ENCODE measurements around the gene SNX33. TPM values are rescaled to one million over a fixed set of nuclear protein-coding genes. Genes with fewer than 3 reads are reported as not detected.
"Not testable (repeated sequence)": the region's sequence is repeated elsewhere in the genome, so short reads cannot be mapped to it uniquely, and the experiment has no call there.

SNX33 gene
- total RNA-seq, 1 donor from 2014 or later: 11.8 TPM

DNA sequence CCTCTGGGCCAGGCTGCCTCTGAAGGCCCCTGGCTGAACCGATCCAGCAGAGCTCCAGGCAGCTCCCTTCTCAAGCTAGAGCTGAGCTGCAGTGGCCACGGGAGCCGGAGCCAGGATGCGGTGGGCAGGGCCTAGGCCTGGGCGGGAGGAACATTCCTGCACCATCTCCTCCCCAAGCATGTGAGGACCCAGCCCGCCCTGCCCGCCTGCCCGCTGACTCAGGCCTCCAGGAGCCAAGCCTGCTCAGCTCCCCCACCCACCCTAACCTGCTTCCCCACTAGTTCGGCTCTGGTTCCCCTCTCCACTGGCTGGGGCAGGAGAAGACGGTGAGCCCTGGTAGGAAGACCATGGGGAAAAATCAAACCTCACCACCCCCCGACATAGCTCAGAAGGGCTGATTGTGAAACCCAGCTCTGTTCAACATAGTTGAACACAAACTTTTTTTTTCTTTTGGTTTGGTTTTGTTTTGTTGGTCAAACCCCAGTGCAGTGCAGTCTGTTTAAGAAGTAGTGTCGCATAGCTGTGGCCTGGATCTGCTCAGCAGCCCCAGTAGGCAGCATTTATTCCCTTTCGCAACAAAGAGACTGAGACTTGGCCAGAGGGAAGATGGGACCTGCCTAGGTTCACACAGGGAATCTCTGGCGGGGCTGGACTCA is 13.5 kb downstream of the SNX33 start:
- peak; percentile 97 for DNase-seq (ENCODE audit: low spot score)

DNA sequence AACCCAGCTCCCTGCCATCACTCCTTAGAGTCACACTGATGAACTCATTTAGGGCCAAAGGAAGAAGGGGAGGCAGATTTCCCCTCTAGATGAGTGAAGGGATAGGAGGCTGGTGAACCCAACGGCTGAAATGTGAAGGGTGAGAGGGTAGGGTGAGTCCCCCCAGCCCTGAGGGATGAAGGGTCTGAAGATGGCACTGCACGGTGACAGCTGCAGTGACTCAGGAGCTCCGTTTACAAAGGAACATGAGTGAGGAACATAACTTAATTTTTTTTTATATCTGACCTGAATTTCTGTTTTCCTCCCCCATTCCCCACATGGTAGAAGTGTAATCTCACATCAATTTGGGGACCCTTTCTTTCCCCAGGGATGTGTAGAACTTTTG is 14.0 kb downstream of the SNX33 start:
- DNase-seq (ENCODE audit: low spot score): no peak

DNA sequence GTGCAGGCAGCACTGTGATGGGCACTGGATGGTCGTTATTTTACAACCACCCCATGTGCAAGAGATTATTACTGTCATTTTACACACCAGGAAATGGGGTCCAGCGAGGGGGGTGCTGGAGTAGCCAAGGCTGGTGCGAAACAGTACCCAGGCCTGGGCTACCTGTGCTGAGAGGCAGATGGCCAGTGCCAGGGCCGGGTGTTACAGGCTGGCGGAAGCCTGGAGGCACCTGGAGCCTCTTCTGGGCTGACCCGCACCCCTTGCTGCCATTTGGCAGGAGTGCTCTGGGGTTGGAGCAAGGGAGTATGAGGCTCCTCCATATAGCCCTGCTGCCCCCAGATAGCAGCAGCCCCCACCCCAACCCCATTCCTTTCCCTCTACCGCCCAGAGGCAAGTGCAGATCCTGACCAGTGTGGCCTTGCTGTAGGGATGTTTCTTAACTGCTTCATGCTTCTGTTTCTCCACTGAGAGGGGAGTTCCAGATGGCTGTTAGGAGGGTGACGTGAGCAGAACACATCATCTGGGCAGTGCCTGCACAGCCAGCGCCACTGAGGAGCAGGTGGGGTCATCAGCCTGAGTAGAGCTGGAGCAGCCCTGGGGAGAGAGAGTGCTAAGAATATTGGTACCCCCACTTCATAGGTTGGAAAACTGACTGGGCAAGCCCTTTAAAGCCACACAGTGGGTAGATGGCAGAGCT is 15.3 kb downstream of the SNX33 start:
- DNase-seq (ENCODE audit: low spot score): no peak

DNA sequence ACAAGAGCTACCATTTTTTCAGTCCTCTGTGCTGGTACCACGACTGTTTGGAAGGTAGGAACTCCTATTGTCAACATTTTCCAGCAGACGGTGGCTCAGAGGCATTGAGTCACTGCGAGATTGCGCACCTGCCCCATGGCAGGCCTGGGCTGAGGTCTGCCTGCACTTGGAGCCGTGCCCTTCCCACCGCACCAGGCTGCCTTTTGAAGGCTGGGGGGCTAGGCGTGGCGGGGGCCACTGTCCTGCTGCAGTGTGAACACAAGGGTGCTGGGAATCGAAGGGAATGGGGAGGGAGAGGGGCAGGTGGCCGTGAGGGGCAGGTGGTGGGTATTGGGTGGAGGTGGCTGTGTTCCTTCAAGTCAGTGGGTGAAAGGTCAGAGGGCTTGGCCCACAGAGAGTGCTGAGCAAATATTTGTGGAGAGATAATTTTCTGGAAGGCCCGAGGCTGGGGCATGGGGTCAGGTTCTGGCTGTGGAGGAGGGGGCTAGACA is 16.3 kb downstream of the SNX33 start:
- DNase-seq (ENCODE audit: low spot score): no peak

DNA sequence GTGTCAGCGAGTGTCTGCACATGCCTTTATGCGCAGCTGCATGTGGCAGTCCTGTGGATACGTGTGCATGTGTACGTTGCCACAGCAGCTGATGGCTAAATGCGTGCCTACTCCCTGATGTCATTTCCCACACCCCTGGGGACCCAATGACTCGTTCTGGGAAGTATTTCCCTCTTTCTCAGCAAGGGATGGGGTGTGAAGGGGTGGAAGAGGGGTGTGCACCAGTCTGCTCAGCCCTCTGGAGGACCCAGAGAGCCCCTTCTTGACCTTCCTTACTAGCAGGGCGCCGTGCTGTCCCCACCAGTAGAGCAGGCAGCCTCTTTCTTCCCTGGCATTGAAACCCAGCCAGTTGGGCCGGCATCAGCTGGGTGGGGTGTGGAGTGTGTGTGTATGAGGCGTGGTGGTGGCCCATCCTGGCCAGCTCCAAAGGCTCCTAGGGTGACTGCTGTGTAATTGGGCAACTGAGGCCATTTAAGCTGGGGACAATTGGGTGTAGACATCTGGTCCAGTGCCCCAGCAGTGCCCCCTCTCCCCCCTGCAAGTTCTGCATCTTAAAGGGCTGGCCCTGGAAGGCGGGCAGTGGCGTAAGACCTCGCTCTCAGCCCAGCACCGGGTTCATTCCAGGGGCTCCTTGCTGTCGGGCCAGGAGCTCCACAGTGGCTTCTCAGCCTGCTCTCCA is 19.2 kb downstream of the SNX33 start:
- peak; percentile 89 for DNase-seq (ENCODE audit: low spot score)

DNA sequence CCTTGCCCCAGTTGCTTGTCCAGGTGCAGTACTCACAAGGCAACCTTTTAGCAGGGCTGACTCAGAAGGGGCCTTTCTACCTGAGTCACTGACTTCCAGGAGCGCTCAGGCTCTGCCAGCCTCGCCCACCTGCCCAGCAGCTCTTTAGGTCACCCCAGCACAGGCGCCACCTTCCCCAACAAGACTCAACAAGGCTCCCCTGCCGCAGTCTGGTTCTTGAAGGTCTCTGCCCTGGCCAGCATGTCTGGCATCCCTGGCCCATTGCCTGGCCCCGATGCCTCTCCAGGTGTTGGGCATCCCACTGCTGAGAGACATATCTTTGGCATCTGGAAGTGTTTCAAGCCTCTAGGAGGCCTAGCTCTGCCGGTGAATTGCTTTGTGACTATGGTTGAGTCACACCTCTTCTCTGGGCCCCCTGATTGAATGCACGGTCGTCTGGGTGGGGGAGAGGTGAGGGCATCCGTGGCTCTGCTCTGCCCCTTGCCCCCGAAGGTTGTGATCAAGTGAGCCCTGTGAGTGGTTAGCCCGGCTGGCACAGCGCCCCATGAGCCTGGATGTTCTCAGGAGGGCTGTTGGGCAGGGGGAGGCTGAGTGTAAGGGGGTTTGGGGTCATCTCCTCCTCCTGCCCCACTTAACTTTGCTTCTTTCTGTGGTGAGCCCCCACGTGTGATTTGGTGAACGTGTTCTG is 21.6 kb downstream of the SNX33 start:
- DNase-seq (ENCODE audit: low spot score): no peak

DNA sequence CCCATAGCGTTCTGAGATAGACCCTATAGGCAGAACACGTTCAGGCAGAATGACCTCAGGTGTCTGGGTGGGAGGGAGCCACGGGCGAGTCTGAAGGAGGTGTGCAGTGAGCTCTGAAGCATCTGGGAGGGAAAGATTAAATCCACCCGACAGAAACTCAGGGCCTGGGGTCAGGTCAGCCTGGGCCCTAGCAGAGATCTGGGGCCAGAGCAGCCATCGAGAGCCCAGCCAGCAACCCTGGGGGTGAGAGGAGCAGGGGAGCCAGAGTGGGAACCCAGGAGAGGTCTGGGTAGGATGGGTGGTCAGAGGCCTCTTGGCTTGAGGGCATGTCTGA is 22.1 kb downstream of the SNX33 start:
- DNase-seq (ENCODE audit: low spot score): no peak

DNA sequence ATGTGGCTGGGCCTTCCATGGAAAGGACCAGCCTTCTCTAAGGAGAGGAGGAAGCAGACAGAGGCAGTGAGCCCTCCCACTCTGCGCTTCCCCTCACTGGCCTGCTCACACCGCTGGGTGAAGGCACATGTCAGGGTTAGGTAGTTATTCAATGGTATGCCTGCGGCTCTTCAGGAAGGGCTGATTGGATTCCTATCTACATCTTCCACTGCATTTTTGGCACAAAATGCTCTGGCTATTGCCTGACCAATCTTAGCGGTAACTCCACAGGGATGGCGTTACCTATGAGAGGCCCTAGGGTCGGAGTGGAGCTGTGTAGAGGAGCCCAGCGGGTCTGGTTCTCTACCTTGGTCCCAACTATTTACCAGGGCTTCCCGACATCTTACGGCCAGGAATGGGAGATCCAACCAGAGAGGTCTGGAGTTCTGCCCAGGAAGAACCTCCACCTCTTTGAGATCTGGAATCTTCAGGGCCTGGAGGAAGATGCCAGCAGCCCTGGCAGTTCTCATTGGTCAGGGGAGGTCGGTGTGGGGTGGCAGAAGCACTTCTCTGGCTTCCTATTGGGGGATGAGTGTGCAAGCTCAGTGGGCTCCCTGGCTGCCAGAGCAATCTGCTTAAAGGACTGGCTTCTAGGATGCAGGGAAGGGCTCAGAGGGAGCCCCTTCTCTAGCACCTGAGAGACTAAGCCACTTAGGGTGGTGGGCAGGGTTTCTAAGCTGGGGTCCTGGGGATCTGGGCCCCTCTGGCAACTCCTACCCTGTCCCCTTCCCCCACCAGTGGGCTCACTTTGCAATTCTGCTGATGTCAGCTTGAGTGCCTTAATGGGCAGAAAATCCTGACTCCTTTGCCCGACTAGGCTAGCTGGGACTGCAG is 24.3 kb downstream of the SNX33 start:
- DNase-seq (ENCODE audit: low spot score): peak; percentile 72

DNA sequence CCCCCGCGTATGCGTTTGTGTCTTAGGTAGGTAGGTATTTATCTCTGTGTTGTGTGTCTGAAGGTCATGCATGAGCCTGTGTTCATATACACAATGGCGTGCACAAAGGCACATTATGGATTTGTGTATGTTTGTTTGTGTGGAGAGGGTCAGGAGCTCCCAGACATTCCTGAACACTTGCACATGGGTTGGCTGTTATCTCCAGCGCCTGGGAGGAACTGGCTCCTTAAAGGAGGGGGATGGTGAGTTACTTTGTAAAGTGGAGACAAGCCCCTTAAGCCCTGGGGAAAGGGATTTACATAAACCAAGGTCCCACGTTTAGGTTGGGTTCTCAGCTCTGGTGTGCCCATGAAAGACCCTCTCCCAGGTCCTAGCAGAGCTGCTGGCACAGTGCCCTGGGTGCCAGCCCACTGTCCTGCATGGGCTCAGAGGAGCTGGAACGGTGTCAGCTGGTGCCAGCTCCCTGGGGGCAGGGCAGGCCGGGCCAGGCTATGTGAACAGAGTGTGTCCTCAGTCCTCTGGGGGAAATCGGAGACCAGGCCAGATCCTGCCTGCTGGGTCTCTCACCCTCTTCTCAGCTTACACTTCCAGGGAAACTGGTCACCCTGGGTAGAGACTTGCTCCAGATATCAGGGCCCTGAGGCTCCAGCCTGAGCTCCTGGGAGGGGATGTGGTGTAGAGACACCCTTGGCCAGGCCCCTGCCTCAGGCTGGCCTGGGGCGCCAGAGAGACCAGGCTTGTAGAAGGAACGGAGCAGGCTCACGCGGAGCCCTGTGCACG is 25.1 kb downstream of the SNX33 start:
- DNase-seq (ENCODE audit: low spot score): peak; percentile 92

DNA sequence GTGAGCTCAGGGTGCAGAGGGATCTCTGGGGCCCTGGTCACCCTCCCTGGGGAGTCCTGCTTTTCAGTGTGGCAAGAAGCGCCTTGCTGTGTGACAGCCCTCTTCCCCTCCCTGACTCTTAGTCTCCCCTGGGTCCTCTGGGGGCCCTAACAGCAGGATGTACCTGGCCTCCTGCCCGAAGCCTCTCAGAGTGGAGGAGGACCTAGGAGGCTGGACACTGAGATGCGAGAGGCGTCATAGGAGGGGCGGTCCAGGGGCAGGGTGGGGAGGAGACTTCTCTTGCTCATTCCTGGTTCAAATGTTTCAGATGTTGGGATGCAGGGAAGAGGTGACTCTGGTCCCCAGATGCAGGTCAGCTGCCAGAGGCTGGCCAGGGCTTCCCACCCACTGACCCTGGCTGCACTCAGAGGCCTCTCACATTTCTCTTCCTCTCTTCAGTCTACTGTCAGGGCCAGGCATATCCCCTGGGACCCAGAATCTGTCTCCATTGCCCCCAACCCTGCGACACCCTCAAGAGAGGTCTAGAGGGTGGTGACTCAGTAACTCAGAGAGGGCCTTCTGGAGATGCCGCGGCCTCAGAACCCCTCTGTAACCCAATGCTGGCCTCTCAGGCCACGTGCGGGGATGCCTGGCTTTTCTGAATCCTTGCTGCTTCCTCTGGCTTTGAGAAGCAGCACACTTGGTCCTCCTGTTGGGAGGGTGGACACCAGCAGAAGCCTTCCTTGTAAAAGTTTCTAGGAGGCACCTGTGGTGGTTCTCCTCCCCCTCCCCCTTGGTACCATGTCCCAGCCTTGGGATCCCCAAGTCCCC is 25.9 kb downstream of the SNX33 start:
- peak; percentile 95 for DNase-seq (ENCODE audit: low spot score)

DNA sequence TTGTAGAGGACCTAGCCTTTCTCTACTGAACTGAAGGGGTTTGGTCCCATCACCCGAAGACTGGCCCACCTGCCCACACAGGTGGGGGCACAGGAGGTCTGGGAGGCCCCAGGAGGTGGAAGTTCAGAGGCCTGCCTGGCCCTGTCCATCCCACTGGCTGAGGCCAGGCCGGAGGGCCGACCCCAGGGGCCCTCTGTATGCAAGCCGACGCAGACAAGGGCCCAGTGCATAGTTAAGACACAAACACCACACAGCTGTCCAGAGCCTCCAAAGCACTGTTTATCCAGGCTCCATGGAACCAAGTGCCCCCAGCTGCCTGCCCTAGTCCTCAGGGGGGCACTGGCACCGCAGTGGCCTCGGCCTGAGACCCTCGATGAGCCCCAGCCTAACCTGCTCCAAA is 26.7 kb downstream of the SNX33 start:
- no peak for DNase-seq (ENCODE audit: low spot score)

DNA sequence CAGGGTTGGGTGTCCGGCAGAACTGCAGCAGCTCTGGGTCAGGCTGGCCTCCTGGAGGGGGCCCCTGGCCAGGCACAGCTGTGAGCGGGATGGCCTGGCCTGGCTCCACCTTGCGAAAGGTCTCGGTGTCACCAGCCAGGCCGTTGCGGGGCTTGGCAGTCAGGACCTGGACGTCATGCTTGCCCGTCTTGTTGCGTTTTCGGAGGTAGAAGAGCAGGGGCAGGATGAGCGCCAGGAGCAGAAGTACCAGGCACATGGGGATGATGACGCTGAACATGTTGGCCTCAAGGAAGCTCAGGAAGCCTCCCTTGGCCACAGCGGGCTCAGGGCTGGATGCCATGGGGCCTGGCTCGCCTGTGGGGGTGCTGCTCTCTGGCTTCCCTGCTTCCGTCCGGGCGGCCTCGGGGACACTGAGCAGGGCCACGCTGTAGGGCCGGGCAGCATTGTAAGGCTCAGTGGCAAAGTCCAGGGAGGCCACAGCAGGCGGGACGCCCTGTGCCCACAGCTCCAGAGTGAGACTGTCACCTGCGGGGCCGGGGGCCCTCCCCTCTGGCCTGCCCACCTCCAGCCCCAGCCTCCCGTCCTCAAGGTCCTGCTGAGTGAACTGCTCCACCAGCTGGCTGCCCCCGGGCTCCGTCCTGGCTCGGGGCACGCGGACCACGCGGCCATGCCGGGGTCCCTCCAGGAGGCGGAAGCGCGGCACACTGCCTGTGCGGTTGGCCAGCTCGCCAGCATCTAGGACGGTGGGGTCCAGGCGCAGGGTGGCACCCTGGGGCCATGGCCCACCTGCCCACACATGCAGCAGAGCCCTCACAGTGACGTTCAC is 28.1 kb downstream of the SNX33 start:
- DNase-seq (ENCODE audit: low spot score): no peak

DNA sequence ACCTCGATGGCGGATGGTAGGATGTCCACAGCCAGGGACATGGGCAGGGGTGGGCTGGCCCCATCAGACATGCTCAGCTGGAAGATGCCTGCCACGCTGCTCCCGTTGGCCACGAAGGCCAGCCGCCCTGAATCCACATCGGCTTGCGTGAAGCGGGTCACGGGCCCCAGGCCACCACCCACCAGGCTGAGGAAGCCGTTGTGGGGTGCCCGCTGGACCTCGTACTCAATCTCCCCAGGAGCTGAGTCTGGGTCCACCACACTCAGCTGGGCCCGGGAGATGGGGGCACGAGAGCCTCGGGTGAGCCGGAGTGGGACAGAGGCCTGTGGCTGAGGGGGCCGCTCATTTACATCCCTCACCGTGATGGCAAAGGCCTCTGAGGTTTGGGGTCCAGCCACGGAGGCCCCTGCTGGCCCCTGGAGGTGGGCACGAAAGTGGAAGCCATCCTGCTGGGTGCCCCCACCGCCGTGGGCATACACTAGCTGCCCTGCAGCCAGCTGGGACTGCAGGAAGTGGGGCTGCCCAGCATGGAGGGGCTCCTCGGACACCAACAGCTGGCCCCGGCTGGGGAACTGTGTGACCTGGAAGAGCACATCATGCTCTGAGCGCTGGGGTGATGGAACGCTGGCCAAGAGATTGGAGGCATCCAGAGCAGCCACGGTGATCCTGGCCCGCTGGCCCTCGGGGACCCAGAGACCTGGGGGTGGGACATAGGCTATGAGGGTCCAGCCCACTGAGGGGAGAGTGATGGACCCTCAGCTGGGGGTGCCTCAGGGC is 29.2 kb downstream of the SNX33 start:
- DNase-seq (ENCODE audit: low spot score): no peak

DNA sequence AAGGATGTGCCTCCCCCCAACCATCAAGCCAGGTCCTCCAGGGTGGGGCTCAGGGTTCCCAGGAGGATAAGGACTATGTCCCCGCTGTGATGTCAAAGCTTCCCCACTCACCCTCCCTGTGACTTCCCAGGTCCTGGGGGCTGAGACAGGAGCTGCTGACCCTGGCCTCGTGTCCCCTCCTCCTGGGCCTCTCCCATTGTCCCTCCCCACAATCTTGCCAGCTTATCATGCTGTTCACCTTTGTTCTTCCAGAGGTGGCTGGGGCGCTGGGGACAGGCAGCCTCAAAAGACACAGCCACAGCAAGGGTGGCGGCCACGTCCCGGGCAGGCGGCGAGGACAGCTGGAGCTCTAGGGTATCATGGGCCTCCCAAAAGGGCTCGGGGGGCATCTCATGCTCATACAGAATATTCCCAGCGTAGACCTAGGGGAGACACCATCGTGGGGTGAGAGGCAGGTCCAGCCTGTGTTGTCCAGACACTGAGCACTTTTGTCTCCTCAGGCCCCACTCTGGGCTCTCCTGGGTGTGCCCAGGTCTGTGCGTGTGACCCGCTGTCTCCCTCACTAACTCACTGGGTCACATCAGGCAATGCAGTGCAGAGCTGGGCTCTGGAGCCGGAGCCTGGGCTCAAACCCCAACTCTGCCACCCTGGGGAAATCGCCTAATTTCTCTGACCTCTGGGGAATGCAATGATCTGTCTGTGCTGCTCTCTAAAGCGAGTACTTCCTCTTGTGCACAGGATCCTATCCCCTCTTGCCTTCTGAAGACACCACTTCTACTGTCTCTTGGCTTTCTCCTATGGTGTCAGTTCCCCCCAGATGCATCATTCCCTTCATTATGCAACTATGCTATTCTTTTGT is 30.0 kb downstream of the SNX33 start:
- DNase-seq (ENCODE audit: low spot score): no peak

DNA sequence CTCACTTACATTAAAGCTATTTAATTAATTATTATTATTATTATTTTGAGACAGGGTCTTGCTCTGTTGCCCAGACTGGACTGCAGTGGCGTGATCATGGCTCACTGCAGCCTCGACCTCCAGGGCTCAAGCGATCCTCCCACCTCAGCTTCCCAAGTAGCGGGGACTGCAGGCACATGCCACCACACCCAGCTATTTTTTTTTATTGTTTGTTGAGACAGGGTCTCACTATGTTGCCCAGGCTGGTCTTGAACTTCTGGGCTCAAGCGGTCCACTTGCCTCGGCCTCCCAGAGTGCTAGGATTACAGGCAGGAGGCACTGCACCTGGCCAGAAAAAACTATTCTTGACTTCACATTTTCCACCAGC is 30.6 kb downstream of the SNX33 start:
- not testable (repeated sequence) for DNase-seq (ENCODE audit: low spot score)

DNA sequence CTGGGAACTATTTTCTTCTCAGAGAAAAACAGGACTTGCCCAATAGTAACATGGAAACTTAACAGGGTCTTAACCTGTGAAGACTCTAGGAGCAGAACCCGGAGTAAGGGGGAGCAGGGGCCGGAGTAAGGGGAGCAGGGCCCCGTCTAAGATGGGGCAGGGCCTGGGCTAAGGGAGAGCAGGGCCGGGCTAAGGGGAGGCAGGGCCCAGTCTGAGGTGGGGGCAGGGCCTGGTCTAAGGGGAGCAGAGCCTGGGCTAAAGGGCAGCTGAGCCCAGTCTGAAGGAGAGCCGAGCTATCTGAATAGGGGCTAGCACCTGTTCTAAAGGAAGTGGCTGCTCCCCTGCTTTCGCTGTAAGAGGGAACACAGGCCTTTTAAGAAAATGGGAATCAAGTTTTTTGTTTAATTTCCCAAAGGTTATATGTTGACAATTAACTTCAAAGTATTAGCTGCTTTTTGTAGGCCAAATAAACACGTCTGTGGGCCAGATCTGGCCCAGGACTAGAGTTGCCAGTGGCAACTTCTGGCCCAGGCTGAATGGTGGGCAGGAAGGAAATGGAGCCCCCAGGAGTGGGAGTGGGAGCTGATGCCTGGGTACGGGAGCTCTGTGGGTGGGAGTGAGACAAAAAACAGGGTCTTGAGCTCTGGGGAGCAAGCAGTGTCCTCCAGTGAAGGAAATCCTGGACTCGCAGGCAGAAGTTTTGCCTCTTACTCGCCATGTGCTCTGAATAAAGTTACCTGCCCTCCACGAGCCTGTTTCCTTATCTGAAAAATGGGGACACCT is 32.5 kb downstream of the SNX33 start:
- DNase-seq (ENCODE audit: low spot score): no peak

Measured in umbilical cord (tissue), 2 donors.